GM12878 (cell line): Measurements from ENCODE around the gene ENOX2.

Experiments used
- CREB1 ChIP-seq: IDR thresholded peaks from 2 replicates; pipeline ENCODE4 v1.6.1; 2012; ENCODE audit warnings: low read depth, mild to moderate bottlenecking, inconsistent platforms
- HDGF ChIP-seq: fragments of 450-650 bp; IDR thresholded peaks from 2 replicates; pipeline ENCODE4 v1.6.1; 2016; ENCODE audit warnings: antibody characterized with exemption
- JUNB ChIP-seq: IDR thresholded peaks from 2 replicates; pipeline ENCODE4 v1.6.1; 2016; ENCODE audit warnings: antibody characterized with exemption, mild to moderate bottlenecking
- MXI1 ChIP-seq: fragments of 150-350 bp; IDR thresholded peaks from 2 replicates; pipeline ENCODE4 v1.6.1; 2011; ENCODE audit warnings: low read depth, mild to moderate bottlenecking, inconsistent platforms, low read length, improper control_type of control experiment
- POLR2A ChIP-seq: IDR thresholded peaks from 2 replicates; pipeline ENCODE4 v1.6.1; 2011; ENCODE audit warnings: low read depth, mild to moderate bottlenecking, low read length
- SMC3 ChIP-seq: IDR thresholded peaks from 2 replicates; pipeline ENCODE4 v1.6.1; 2011; ENCODE audit warnings: low read length, improper control_type of control experiment, borderline replicate concordance
- ZNF207 ChIP-seq: fragments of 450-650 bp; IDR thresholded peaks from 2 replicates; pipeline ENCODE4 v1.6.1; 2014; ENCODE audit warnings: antibody characterized with exemption, mild to moderate bottlenecking, borderline replicate concordance
- ZNF217 ChIP-seq: fragments of 450-650 bp; IDR thresholded peaks from 2 replicates; pipeline ENCODE4 v1.6.1; 2017; ENCODE audit warnings: antibody characterized with exemption, mild to moderate bottlenecking
- ZNF24 ChIP-seq: fragments of 450-650 bp; IDR thresholded peaks from 2 replicates; pipeline ENCODE4 v1.6.1; 2017; ENCODE audit warnings: antibody characterized with exemption, mild to moderate bottlenecking
- ZNF274 ChIP-seq: IDR thresholded peaks from one replicate; pipeline ENCODE4 v1.8.0; 2011; ENCODE audit not compliant: insufficient read length, insufficient read depth
- ZZZ3 ChIP-seq: IDR thresholded peaks from 2 replicates; pipeline ENCODE4 v1.6.1; 2011; ENCODE audit warnings: low read depth; ENCODE audit not compliant: control insufficient read depth, insufficient read length
- TF ChIP-seq, protein P1 (sequence below), 3 experiments: IDR thresholded peaks in 2 of 3; conservative IDR thresholded peaks in 1 of 3; 2 replicates each; pipeline ENCODE4 v1.5.1; 2011; ENCODE audit warnings: low read depth in 3 of 3, low read length in 3 of 3, mild to moderate bottlenecking in 3 of 3, control low read depth in 2 of 3, moderate library complexity in 2 of 3, inconsistent platforms in 1 of 3, mixed read lengths in 1 of 3; ENCODE audit not compliant: control insufficient read depth in 2 of 3, insufficient read depth in 1 of 3; ENCODE audit errors: extremely low read depth in 1 of 3
- TF ChIP-seq, protein P2 (sequence below): IDR thresholded peaks from 2 replicates; pipeline ENCODE4 v1.6.1; 2012; ENCODE audit warnings: low read depth, low read length, improper control_type of control experiment

- no peak for TF ChIP-seq MXI1
- no peak for TF ChIP-seq HDGF
- TF ChIP-seq, protein P1, sequence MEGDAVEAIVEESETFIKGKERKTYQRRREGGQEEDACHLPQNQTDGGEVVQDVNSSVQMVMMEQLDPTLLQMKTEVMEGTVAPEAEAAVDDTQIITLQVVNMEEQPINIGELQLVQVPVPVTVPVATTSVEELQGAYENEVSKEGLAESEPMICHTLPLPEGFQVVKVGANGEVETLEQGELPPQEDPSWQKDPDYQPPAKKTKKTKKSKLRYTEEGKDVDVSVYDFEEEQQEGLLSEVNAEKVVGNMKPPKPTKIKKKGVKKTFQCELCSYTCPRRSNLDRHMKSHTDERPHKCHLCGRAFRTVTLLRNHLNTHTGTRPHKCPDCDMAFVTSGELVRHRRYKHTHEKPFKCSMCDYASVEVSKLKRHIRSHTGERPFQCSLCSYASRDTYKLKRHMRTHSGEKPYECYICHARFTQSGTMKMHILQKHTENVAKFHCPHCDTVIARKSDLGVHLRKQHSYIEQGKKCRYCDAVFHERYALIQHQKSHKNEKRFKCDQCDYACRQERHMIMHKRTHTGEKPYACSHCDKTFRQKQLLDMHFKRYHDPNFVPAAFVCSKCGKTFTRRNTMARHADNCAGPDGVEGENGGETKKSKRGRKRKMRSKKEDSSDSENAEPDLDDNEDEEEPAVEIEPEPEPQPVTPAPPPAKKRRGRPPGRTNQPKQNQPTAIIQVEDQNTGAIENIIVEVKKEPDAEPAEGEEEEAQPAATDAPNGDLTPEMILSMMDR (IDR thresholded peaks at IDR 0.05 in 2 of 3, conservative IDR thresholded peaks at IDR 0.05 in 1 of 3; ENCODE audit: control insufficient read depth in 2 of 3, extremely low read depth in 1 of 3, insufficient read depth in 1 of 3, low read depth in 3 of 3, low read length in 3 of 3), result no peak
- TF ChIP-seq ZNF274, result no peak
- no peak for TF ChIP-seq CREB1
- no peak for TF ChIP-seq ZNF207
- TF ChIP-seq POLR2A, result no peak
- TF ChIP-seq ZZZ3, result no peak
- no peak for TF ChIP-seq ZNF24
- no peak for TF ChIP-seq SMC3
- TF ChIP-seq, protein P2, sequence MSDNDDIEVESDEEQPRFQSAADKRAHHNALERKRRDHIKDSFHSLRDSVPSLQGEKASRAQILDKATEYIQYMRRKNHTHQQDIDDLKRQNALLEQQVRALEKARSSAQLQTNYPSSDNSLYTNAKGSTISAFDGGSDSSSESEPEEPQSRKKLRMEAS, result no peak
- TF ChIP-seq ZNF217, result no peak
- TF ChIP-seq JUNB, result no peak
Observed at GRCh38 chrX:130658310-130658709, 244.7 kb downstream of the ENOX2 start.
